PC-9 (cell line): ENCODE data around the gene LRRK1.

ENCODE experiments used
- EZH2 ChIP-seq: fragments of 200-600 bp; sonication (generic); IDR thresholded peaks from 2 replicates; pipeline ENCODE4 v1.8.0; 2017; ENCODE audit warnings: antibody characterized with exemption, low read depth
- TF ChIP-seq, protein P1 (sequence below): fragments of 200-600 bp; sonication (generic); conservative IDR thresholded peaks from 2 replicates; pipeline ENCODE4 v1.6.1; 2017; ENCODE audit warnings: mixed run types, antibody characterized with exemption, mild to moderate bottlenecking, moderate library complexity

GRCh38 chr15:100973351-100974111 is 54.4 kb downstream of the LRRK1 start:
- TF ChIP-seq, protein P1, sequence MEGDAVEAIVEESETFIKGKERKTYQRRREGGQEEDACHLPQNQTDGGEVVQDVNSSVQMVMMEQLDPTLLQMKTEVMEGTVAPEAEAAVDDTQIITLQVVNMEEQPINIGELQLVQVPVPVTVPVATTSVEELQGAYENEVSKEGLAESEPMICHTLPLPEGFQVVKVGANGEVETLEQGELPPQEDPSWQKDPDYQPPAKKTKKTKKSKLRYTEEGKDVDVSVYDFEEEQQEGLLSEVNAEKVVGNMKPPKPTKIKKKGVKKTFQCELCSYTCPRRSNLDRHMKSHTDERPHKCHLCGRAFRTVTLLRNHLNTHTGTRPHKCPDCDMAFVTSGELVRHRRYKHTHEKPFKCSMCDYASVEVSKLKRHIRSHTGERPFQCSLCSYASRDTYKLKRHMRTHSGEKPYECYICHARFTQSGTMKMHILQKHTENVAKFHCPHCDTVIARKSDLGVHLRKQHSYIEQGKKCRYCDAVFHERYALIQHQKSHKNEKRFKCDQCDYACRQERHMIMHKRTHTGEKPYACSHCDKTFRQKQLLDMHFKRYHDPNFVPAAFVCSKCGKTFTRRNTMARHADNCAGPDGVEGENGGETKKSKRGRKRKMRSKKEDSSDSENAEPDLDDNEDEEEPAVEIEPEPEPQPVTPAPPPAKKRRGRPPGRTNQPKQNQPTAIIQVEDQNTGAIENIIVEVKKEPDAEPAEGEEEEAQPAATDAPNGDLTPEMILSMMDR, result no peak
- no peak for TF ChIP-seq EZH2
